Measurements from ENCODE around the gene RBM34. TPM values are rescaled to one million over a fixed set of nuclear protein-coding genes. Genes with fewer than 3 reads are reported as not detected.
"Not testable (repeated sequence)": the region's sequence is repeated elsewhere in the genome, so short reads cannot be mapped to it uniquely, and the experiment has no call there.

Gene RBM34
- total RNA-seq, 1 donor = 55.2 TPM

- DNase-seq (ENCODE audit: low read depth) = no peak
- TF ChIP-seq CTCF (IDR thresholded peaks at IDR 0.05; ENCODE audit: insufficient read depth, low read length) = no peak
- no peak overlapping the region for H3K4me3 ChIP-seq (ENCODE audit: low read depth, low read length)
Observed at GRCh38 chr1:235100194-235100772, 60.8 kb downstream of the RBM34 start.

DNA sequence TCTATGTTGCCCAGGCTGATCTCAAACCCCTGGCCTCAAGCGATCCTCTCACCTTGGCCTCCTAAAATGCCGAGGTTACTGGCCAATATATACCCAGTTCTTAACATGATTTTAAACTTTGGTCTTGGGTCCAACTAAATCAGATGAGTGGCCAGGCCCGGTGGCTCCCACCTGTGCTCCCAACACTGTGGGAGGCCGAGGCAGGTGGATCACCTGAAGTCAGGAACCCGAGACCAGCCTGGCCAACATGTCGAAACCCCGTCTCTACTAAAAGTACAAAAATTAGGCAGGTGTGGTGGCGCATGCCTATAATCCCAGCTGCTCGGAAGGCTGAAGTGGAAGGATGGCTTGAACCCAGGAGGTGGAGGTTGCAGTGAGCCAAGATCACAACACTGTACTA, 62.1 kb downstream of the RBM34 start:
- no peak overlapping the region for H3K4me3 ChIP-seq (ENCODE audit: low read depth, low read length)
- DNase-seq (ENCODE audit: low read depth) = no peak
- no peak for TF ChIP-seq CTCF (IDR thresholded peaks at IDR 0.05; ENCODE audit: insufficient read depth, low read length)

GRCh38 chr1:235098547-235098946, 62.5 kb downstream of the RBM34 start:
- no peak for TF ChIP-seq CTCF (IDR thresholded peaks at IDR 0.05; ENCODE audit: insufficient read depth, low read length)

DNA sequence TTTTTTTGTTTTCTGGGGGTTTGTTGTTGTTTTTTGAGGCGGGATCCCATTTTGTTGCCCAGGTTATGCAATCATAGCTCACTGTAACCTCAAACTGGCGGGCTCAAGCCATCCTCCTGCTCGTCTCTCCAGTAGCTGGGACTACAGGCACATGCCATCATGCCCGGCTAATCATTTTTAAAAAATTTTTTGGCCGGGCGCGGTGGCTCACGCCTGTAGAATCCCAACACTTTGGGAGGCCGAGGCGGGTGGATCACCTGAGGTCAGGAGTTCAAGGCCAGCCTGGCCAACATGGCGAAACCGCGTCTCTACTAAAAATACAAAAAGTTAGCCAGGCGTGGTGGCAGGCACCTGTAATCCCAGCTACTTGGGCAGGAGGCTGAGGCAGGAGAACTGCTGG, 63.5 kb downstream of the RBM34 start:
- H3K4me3 ChIP-seq (ENCODE audit: low read depth, low read length) = not testable (repeated sequence)

More at GRCh38 chr1:235098547-235098946, 62.5 kb downstream of the RBM34 start:
- no peak for DNase-seq (ENCODE audit: low read depth)
- H3K4me3 ChIP-seq (ENCODE audit: low read depth, low read length) = no peak overlapping the region

GRCh38 chr1:235095938-235096562, 65.0 kb downstream of the RBM34 start:
- no peak for DNase-seq (ENCODE audit: low read depth)
- no peak overlapping the region for H3K4me3 ChIP-seq (ENCODE audit: low read depth, low read length)
- TF ChIP-seq CTCF (IDR thresholded peaks at IDR 0.05; ENCODE audit: insufficient read depth, low read length) = no peak

More for the DNA sequence above, 63.5 kb downstream of the RBM34 start:
- not testable (repeated sequence) for DNase-seq (ENCODE audit: low read depth)

- peak overlapping the region; percentile 6 for H3K4me3 ChIP-seq (ENCODE audit: low read depth, low read length)
- peak; percentile 67 for DNase-seq (ENCODE audit: low read depth)
- peak; percentile 96 for TF ChIP-seq CTCF (IDR thresholded peaks at IDR 0.05; ENCODE audit: insufficient read depth, low read length)
Observed at GRCh38 chr1:235093696-235094592, 67.1 kb downstream of the RBM34 start.
